HEK293 (cell line): Measurements from ENCODE around the gene SLC47A2.

Experiments used
- SALL2 ChIP-seq: fragments of 450-650 bp; formaldehyde crosslinking; IDR thresholded peaks from 2 replicates; pipeline ENCODE4 v1.5.0; 2017; ENCODE audit warnings: missing biosample characterization, mild to moderate bottlenecking, missing genetic modification characterization, borderline replicate concordance
- TCF7L2 ChIP-seq: IDR thresholded peaks from 2 replicates; pipeline ENCODE4 v1.6.1; 2011; ENCODE audit warnings: low read depth, mild to moderate bottlenecking, inconsistent platforms, low read length, moderate library complexity, borderline replicate concordance
- ZBTB1 ChIP-seq: fragments of 450-650 bp; formaldehyde crosslinking; IDR thresholded peaks from 2 replicates; pipeline ENCODE4 v1.5.1; 2016; ENCODE audit warnings: missing biosample characterization, missing genetic modification characterization
- ZBTB21 ChIP-seq: fragments of 450-650 bp; formaldehyde crosslinking; IDR thresholded peaks from 2 replicates; pipeline ENCODE4 v1.5.1; 2017; ENCODE audit warnings: missing biosample characterization, missing genetic modification characterization
- ZNF423 ChIP-seq: fragments of 450-650 bp; formaldehyde crosslinking; IDR thresholded peaks from 2 replicates; pipeline ENCODE4 v1.5.1; 2016; ENCODE audit warnings: missing biosample characterization, missing genetic modification characterization
- ZNF629 ChIP-seq: fragments of 450-650 bp; formaldehyde crosslinking; IDR thresholded peaks from 2 replicates; pipeline ENCODE4 v1.5.1; 2017; ENCODE audit warnings: missing biosample characterization, missing genetic modification characterization
- ZNF658 ChIP-seq: fragments of 450-650 bp; formaldehyde crosslinking; IDR thresholded peaks from 2 replicates; pipeline ENCODE4; 2016; ENCODE audit warnings: missing biosample characterization, missing genetic modification characterization
- ZNF660 ChIP-seq: fragments of 450-650 bp; IDR thresholded peaks from 2 replicates; pipeline ENCODE4 v1.5.1; 2018; ENCODE audit warnings: missing biosample characterization, mild to moderate bottlenecking, missing genetic modification characterization
- ZNF777 ChIP-seq: fragments of 450-650 bp; formaldehyde crosslinking; IDR thresholded peaks from 2 replicates; pipeline ENCODE4 v1.5.1; 2017; ENCODE audit warnings: missing biosample characterization, missing genetic modification characterization, borderline replicate concordance

GRCh38 chr17:19630661-19631060 lies 85.7 kb downstream of the SLC47A2 start:
- no peak for TF ChIP-seq ZNF658 (tag by site-specific recombination)
- no peak for TF ChIP-seq ZNF660 (tag by site-specific recombination)
- TF ChIP-seq ZNF777 (tag by site-specific recombination): no peak
- TF ChIP-seq TCF7L2: no peak
- TF ChIP-seq ZNF629 (tag by site-specific recombination): no peak
- no peak for TF ChIP-seq SALL2 (tag by site-specific recombination)
- TF ChIP-seq ZBTB1 (tag by site-specific recombination): no peak
- TF ChIP-seq ZBTB21 (tag by site-specific recombination): no peak
- TF ChIP-seq ZNF423 (tag by site-specific recombination): no peak
